Measurements from ENCODE around the gene SPOCK1.
"Not testable (repeated sequence)": the region's sequence is repeated elsewhere in the genome, so short reads cannot be mapped to it uniquely, and the experiment has no call there.

The SPOCK1 gene

DNA sequence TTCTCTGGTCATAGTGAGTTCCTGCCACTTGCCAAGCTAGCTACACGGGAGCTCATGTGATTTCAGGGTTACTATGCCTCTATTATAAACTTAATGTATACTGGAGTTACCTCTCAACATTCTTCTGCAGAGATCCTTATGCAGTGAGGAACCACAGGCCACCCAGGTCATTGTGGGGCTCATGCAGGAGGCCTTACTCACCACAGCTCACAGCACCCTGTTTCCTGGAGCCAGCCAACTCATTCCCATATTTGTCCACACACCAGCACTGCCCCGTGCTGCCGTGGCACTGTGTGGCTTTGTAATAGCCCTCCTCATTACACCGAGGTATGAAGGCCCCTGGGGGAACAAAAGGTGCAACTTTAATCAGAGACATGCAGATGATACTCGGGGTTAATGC is 520.0 kb downstream of the SPOCK1 start:
- TF ChIP-seq, protein P1, sequence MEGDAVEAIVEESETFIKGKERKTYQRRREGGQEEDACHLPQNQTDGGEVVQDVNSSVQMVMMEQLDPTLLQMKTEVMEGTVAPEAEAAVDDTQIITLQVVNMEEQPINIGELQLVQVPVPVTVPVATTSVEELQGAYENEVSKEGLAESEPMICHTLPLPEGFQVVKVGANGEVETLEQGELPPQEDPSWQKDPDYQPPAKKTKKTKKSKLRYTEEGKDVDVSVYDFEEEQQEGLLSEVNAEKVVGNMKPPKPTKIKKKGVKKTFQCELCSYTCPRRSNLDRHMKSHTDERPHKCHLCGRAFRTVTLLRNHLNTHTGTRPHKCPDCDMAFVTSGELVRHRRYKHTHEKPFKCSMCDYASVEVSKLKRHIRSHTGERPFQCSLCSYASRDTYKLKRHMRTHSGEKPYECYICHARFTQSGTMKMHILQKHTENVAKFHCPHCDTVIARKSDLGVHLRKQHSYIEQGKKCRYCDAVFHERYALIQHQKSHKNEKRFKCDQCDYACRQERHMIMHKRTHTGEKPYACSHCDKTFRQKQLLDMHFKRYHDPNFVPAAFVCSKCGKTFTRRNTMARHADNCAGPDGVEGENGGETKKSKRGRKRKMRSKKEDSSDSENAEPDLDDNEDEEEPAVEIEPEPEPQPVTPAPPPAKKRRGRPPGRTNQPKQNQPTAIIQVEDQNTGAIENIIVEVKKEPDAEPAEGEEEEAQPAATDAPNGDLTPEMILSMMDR (IDR thresholded peaks at IDR 0.05; ENCODE audit: extremely low read depth, insufficient read depth, missing control alignments), result no peak

GRCh38 chr5:136963504-136963903 is 535.6 kb downstream of the SPOCK1 start:
- in situ Hi-C loops (cut with MboI; ENCODE audit: low pct_unique_long_range_greater_than_20kb, low sequenced_read_pairs, unreplicated experiment), result no loop called here
- DNase-seq (ENCODE audit: low spot score), result no peak
- TF ChIP-seq, protein P1 (IDR thresholded peaks at IDR 0.05; ENCODE audit: extremely low read depth, insufficient read depth, missing control alignments), result no peak

More for the DNA sequence above, 520.0 kb downstream of the SPOCK1 start:
- in situ Hi-C loops (cut with MboI; ENCODE audit: low pct_unique_long_range_greater_than_20kb, low sequenced_read_pairs, unreplicated experiment), result no loop called here
- no peak for DNase-seq (ENCODE audit: low spot score)

DNA sequence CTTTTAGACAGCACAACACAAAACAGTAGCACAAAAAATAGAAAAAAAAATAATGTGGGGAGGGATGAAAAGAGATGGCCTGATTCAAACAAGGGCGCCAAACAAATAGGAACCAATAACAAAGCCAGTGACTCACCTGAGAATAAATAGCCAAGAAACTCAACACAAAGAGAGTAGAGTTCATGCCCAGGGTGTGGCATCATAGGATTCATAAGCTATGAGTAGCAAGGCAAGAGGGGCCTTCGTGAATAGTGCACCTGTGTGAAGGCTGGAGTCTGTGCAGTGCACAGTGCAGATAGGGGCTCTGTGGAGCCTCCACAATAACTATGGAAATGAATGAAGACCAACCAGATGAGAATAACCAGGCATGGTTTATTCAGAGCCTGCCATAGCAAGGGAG is 541.7 kb downstream of the SPOCK1 start:
- TF ChIP-seq, protein P1 (IDR thresholded peaks at IDR 0.05; ENCODE audit: extremely low read depth, insufficient read depth, missing control alignments), result no peak
- in situ Hi-C loops (cut with MboI; ENCODE audit: low pct_unique_long_range_greater_than_20kb, low sequenced_read_pairs, unreplicated experiment), result no loop called here
- DNase-seq (ENCODE audit: low spot score), result no peak

GRCh38 chr5:136954142-136954541 is 545.0 kb downstream of the SPOCK1 start:
- DNase-seq (ENCODE audit: low spot score); in situ Hi-C loops (cut with MboI; ENCODE audit: low pct_unique_long_range_greater_than_20kb, low sequenced_read_pairs, unreplicated experiment): not testable (repeated sequence)

DNA sequence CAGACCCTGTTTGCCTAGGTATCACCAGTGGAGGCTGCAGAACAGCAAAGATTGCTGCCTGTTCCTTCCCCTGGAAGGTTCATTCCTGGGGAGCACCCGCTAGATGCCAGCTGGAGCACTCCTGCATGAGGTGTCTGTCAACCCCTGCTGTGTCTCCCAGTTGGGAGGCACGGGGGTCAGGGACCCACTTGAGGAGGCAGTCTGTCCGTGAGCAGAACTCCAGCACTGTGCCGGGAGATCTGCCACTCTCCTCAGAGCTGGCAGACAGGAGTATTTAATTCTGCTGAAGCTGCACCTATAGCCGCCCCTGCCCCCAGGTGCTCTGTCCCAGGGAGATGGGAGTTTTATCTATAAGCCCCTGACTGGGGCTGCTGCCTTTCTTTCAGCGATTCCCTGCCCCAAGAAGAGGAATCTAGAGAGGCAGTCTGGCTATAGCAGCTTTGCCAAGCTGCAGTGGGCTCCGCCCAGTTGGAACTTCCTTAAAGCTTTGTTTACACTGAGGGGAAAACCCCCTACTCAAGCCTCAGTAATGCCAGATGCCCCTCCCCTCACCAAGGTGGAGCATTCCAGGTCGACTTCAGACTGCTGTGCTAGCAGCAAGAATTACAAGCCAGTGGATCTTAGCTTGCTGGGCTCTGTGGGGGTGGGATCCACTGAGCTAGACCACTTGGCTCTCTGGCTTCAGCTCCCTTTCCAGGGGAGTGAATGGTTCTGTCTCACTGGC is 545.6 kb downstream of the SPOCK1 start:
- in situ Hi-C loops (cut with MboI; ENCODE audit: low pct_unique_long_range_greater_than_20kb, low sequenced_read_pairs, unreplicated experiment); DNase-seq (ENCODE audit: low spot score): not testable (repeated sequence)

DNA sequence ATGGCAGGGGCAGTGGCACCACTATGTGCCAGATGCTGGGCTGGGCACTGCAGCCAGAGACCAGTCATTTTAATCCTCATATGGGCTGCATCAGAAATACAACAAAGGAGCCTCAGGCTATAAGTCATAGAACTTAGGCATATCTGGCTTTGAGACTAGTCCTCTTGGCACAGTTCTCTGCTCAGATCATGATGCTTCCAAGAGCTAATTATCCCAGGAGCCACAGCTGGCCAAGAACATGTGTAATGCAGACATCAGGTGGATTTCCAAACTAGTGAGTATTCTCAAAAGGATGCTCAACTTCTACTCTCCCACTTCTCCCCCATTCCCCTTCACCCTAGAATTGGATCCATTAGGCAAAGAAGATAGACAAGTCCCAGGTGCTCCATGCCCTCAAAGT is 571.6 kb downstream of the SPOCK1 start:
- TF ChIP-seq, protein P1 (IDR thresholded peaks at IDR 0.05; ENCODE audit: extremely low read depth, insufficient read depth, missing control alignments), result no peak
- in situ Hi-C loops (cut with MboI; ENCODE audit: low pct_unique_long_range_greater_than_20kb, low sequenced_read_pairs, unreplicated experiment), result no loop called here
- DNase-seq (ENCODE audit: low spot score), result no peak

DNA sequence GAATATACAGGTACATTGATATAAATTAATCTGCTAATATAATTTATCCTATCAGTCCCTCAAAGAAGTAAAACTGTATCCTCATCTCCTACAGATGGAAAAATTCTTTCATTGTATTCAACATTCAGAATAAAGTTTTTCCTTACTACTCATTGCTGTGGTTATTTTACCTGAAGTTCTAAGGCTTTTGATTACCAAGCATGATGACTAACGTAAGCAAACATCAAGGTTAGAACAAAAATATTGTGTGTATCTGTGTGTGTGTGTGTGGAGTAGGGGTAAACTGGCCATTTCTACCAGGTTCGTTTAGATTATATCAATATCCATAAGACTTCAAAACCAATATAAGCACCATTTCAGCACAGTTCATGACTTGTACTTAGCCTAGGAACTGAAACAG is 573.1 kb downstream of the SPOCK1 start:
- in situ Hi-C loops (cut with MboI; ENCODE audit: low pct_unique_long_range_greater_than_20kb, low sequenced_read_pairs, unreplicated experiment), result no loop called here
- DNase-seq (ENCODE audit: low spot score), result no peak
- TF ChIP-seq, protein P1 (IDR thresholded peaks at IDR 0.05; ENCODE audit: extremely low read depth, insufficient read depth, missing control alignments), result no peak
